PFSK-1 (cell line): ENCODE measurements around the gene WFS1.

Experiments
- FOXP2 ChIP-seq: optimal IDR thresholded peaks from 2 replicates; pipeline ENCODE3; 2011; ENCODE audit warnings: borderline replicate concordance, control low read depth, inconsistent platforms; ENCODE audit not compliant: insufficient read depth; ENCODE audit errors: extremely low read length, extremely low read depth
- POLR2AphosphoS5 ChIP-seq: IDR thresholded peaks from 2 replicates; pipeline ENCODE4 v1.6.1; 2012; ENCODE audit warnings: low read depth, mild to moderate bottlenecking, control low read depth, low read length, moderate library complexity
- REST ChIP-seq, 2 experiments: IDR thresholded peaks; 2 replicates each; pipeline versions ENCODE4 v1.6.1 to v1.8.0; 2011 to 2012; ENCODE audit warnings: low read depth in 2 of 2, low read length in 2 of 2, control low read depth in 1 of 2, inconsistent platforms in 1 of 2, mild to moderate bottlenecking in 1 of 2, moderate library complexity in 1 of 2; ENCODE audit not compliant: insufficient read depth in 1 of 2
- SIN3A ChIP-seq: IDR thresholded peaks from 2 replicates; pipeline ENCODE4 v1.6.1; 2012; ENCODE audit warnings: mild to moderate bottlenecking, low read length, moderate library complexity, borderline replicate concordance; ENCODE audit not compliant: insufficient read depth
- TAF1 ChIP-seq: IDR thresholded peaks from 2 replicates; pipeline ENCODE4 v1.6.1; 2012; ENCODE audit warnings: low read length, control low read depth, borderline replicate concordance; ENCODE audit not compliant: insufficient read depth

WFS1 gene

GRCh38 chr4:6292376-6293096 lies 22.9 kb downstream of the WFS1 start:
- TF ChIP-seq FOXP2, result no peak
- no peak for TF ChIP-seq SIN3A
- no peak for TF ChIP-seq REST (IDR thresholded peaks at IDR 0.05; ENCODE audit: insufficient read depth in 1 of 2, low read depth in 2 of 2, low read length in 2 of 2)
- no peak for TF ChIP-seq TAF1
- TF ChIP-seq POLR2AphosphoS5, result no peak

GRCh38 chr4:6293097-6293445 lies 23.4 kb downstream of the WFS1 start:
- no peak for TF ChIP-seq REST (IDR thresholded peaks at IDR 0.05; ENCODE audit: insufficient read depth in 1 of 2, low read depth in 2 of 2, low read length in 2 of 2)
- no peak for TF ChIP-seq FOXP2
- TF ChIP-seq TAF1, result no peak
- no peak for TF ChIP-seq SIN3A
- no peak for TF ChIP-seq POLR2AphosphoS5

GRCh38 chr4:6293661-6294060 lies 24.0 kb downstream of the WFS1 start:
- TF ChIP-seq FOXP2 (no peak), TAF1 (no peak), REST (IDR thresholded peaks at IDR 0.05; ENCODE audit: insufficient read depth in 1 of 2, low read depth in 2 of 2, low read length in 2 of 2) (no peak)

- no peak for TF ChIP-seq POLR2AphosphoS5
- no peak for TF ChIP-seq TAF1
- TF ChIP-seq SIN3A, result no peak
- TF ChIP-seq FOXP2, result no peak
- TF ChIP-seq REST (IDR thresholded peaks at IDR 0.05; ENCODE audit: insufficient read depth in 1 of 2, low read depth in 2 of 2, low read length in 2 of 2), result no peak
Observed at GRCh38 chr4:6294705-6295421, 25.2 kb downstream of the WFS1 start.
